KOPT-K1 (cell line): ENCODE data around the gene GATB.

ENCODE experiments used
- H3K27ac ChIP-seq: fragments of 200-600 bp; sonication (generic); 2 replicates; pipeline ENCODE4 v1.5.1; 2016; ENCODE audit warnings: antibody characterized with exemption, mild to moderate bottlenecking, low read depth, low read length; ENCODE audit not compliant: poor library complexity, severe bottlenecking
- H3K36me3 ChIP-seq: fragments of 200-600 bp; sonication (generic); 2 replicates; pipeline ENCODE4 v1.5.1; 2017; ENCODE audit warnings: antibody characterized with exemption, mild to moderate bottlenecking, low read length, moderate library complexity; ENCODE audit not compliant: insufficient read depth
- H3K9me3 ChIP-seq: fragments of 200-600 bp; sonication (generic); 2 replicates; pipeline ENCODE4 v1.5.1; 2017; ENCODE audit warnings: antibody characterized with exemption, low read length, mild to moderate bottlenecking; ENCODE audit not compliant: insufficient read depth, poor library complexity, severe bottlenecking

The GATB gene

DNA sequence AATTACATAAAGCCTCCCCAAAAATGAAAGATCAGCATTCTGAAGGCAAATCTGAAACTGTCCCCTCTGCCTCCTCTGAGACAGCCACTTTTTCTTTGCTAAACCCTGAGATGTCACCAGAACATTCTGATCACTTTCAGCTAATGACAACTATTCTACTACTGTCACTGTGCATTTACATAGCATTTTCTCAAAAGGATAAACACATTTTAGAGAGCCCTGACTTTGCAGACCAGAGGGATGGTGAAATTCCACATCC is 72.1 kb downstream of the GATB start:
- peaks cover 5% of the 10 kb centered on the region; the same call in 1 of the 2 replicates for H3K36me3 ChIP-seq
- H3K27ac ChIP-seq, result no peak overlapping the region
- no peaks in the 10 kb centered on the region for H3K9me3 ChIP-seq

DNA sequence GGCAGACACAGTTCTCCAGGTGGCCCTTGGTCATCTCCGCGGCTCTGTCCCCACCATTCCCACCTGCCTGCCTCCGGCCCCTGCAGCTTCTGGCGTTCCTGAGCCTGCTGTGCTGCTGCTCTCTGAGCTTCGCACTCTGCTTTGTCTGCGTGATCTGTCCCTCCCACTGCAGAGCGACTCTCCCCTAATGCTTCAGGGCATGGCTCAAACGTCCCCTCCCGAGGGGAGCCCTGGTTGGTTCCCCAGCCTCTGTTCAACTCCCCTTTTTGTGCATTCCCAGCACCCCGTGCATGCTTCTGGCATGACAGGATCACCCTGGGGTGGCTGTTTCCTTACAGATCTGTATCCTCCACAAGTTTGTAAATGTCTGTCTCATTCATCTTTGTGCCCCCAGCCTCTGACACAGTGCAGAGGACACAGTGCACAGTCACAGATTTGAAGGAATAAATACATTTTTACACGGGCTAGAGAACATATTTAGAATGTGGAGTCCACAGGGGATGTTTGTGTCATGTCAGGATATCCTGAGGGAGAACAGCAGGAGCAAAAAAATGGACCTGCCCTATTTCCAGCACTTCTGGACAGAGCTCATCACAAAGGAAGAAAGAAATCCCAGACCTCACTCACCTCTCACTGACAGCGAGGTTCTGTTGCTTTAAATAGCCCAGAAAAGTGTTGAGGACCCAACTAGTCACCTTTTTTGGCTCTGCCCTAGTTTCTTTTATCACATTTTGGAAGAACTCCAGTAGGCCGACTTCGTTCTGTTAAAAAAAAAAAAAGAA is 72.6 kb downstream of the GATB start:
- Histone ChIP-seq H3K9me3 (no peaks in the 10 kb centered on the region), H3K27ac (no peak overlapping the region), H3K36me3 (peaks cover 5% of the 10 kb centered on the region; the same call in 1 of the 2 replicates)

- Histone ChIP-seq H3K9me3 (no peaks in the 10 kb centered on the region), H3K27ac (no peak overlapping the region), H3K36me3 (peaks cover 5% of the 10 kb centered on the region; the same call in 1 of the 2 replicates)
Measured at GRCh38 chr4:151687021-151687640, 73.7 kb downstream of the GATB start.

GRCh38 chr4:151685303-151685702 is 75.5 kb downstream of the GATB start:
- peaks cover 5% of the 10 kb centered on the region; the same call in 1 of the 2 replicates for H3K36me3 ChIP-seq
- no peaks in the 10 kb centered on the region for H3K9me3 ChIP-seq
- no peak overlapping the region for H3K27ac ChIP-seq

GRCh38 chr4:151681085-151681484 is 79.7 kb downstream of the GATB start:
- H3K36me3 ChIP-seq, result no peaks in the 10 kb centered on the region
- H3K9me3 ChIP-seq, result no peaks in the 10 kb centered on the region

GRCh38 chr4:151679231-151679630 is 81.6 kb downstream of the GATB start:
- H3K27ac ChIP-seq, result no peak overlapping the region
- no peaks in the 10 kb centered on the region for H3K36me3 ChIP-seq
- H3K9me3 ChIP-seq, result no peaks in the 10 kb centered on the region

More at GRCh38 chr4:151681085-151681484, 79.7 kb downstream of the GATB start:
- no peak overlapping the region for H3K27ac ChIP-seq

GRCh38 chr4:151678048-151678872 is 82.5 kb downstream of the GATB start:
- Histone ChIP-seq H3K27ac (no peak overlapping the region), H3K36me3 (no peaks in the 10 kb centered on the region), H3K9me3 (no peaks in the 10 kb centered on the region)

DNA sequence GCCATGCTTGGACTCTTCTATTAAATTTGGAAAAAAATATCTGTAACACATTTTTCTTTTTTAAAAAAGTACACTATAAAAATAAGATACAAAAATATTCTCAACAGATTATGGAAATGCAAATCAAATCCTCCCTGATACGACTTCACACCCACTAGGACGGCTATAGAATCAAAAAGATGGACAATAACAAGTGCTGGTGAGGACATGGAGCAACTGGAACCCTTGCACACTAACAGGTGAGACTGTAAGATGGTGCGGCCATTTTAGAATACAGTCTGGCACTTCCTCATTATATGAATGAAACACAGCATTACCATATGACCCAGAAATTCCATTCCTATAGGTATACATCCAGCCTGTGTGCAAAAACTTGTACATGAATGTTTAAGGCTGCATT is 83.6 kb downstream of the GATB start:
- H3K9me3 ChIP-seq, result no peaks in the 10 kb centered on the region
- no peak overlapping the region for H3K27ac ChIP-seq
- no peaks in the 10 kb centered on the region for H3K36me3 ChIP-seq

DNA sequence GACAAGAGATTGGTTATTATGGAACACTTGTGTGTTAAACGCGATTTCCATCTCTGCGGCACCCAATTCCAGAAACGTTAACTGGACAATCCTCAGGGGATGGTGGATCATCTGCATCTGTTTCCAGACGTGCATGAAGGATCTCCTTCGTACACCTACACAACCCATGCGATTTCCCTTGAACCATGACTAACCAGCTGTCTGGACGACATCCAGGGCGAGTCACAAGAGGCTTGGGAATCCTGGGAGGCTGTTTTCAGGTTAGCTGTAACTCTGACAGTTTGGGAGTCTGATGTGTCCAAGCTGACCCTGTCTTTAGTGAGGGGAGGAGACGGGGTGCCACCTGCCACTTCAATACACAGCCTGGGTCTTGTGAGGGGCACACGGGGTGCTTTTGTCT is 84.5 kb downstream of the GATB start:
- no peaks in the 10 kb centered on the region for H3K36me3 ChIP-seq
- H3K27ac ChIP-seq, result no peak overlapping the region
- no peaks in the 10 kb centered on the region for H3K9me3 ChIP-seq

DNA sequence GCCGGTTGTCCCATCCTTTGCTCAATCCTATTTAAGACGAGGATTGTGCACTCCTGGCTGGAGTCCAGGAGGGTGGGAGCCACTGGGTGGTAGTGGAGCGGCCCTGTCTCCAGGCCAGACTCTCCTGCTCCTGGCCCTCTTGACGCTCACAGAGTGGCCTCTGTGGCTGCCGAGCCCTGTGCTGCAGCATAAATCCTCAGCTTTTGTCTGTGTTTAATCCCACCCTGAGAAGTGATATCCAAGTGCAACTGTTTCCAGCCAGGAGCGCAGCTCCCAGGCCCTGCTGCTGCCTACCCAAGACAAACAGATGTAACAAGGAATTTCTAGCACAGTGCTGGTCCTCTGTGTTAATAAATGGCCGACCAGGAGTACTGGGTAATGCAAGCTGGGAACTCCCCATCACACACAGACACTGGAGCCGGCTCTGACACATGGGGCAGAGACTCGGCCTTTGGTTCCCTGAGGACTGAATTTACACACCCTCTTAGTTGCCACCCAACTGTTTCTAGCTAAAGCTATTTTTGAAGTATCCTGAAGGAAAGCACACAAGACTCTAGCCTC is 85.3 kb downstream of the GATB start:
- H3K9me3 ChIP-seq, result no peaks in the 10 kb centered on the region
- H3K36me3 ChIP-seq, result no peaks in the 10 kb centered on the region
- no peak overlapping the region for H3K27ac ChIP-seq

DNA sequence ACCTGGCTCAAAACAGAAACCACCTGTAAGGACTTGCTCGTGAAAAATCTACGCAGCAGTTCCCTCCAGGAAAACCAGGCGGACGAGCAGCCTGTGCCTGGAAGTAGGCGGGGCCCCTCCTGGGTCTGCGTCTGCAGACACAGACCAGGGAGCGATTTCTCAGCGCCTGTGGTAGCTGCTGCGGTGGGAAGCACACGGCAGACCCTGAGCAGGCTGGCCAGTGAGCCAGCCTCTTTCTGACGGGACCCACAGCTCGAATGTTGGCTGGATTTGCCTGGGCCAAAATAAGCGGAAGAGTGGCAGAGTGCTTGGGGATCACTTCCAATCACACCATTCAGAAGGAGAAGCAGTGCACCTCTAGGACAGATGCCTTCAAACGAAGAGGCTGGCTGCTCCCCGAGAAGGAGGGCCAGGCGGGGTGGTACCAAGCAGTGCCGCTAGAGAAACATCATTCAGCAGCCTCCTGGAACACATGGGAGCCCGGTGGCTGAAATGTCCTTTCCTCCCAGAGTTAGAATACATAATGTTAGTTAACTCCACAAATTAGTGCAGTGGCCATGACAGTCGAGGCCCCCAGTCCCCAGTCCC is 85.9 kb downstream of the GATB start:
- Histone ChIP-seq H3K27ac (no peak overlapping the region), H3K36me3 (no peaks in the 10 kb centered on the region), H3K9me3 (no peaks in the 10 kb centered on the region)

GRCh38 chr4:151673908-151674520 is 86.8 kb downstream of the GATB start:
- Histone ChIP-seq H3K9me3 (no peaks in the 10 kb centered on the region), H3K27ac (no peak overlapping the region), H3K36me3 (no peaks in the 10 kb centered on the region)

GRCh38 chr4:151672996-151673395 is 87.8 kb downstream of the GATB start:
- Histone ChIP-seq H3K27ac (no peak overlapping the region), H3K9me3 (no peaks in the 10 kb centered on the region), H3K36me3 (no peaks in the 10 kb centered on the region)

GRCh38 chr4:151671541-151672059 is 89.2 kb downstream of the GATB start:
- no peak overlapping the region for H3K27ac ChIP-seq
- no peaks in the 10 kb centered on the region for H3K36me3 ChIP-seq
- H3K9me3 ChIP-seq, result no peaks in the 10 kb centered on the region
